Mucosa of descending colon (tissue), 3 donors: ENCODE results near the gene ALG8. TPM values are rescaled to one million over a fixed set of nuclear protein-coding genes. Genes with fewer than 3 reads are reported as not detected.

Source experiments
- ATAC-seq: fragments of 200-7000 bp; cut with Tn5 transposase; one replicate; pipeline ENCODE4 v1.9.1; 2020; ENCODE audit warnings: mild to moderate bottlenecking, moderate library complexity
- DNase-seq, 3 donors: peaks; one replicate each; pipeline ENCODE4 v3.0.0-alpha.2; 2020
- H3K36me3 ChIP-seq: fragments of 200-600 bp; one replicate; pipeline ENCODE4 v1.8.0; 2021; ENCODE audit warnings: low read depth, mild to moderate bottlenecking
- H3K4me1 ChIP-seq: fragments of 200-600 bp; one replicate; pipeline ENCODE4 v1.8.0; 2021; ENCODE audit warnings: low read depth, mild to moderate bottlenecking
- H3K4me3 ChIP-seq: fragments of 200-600 bp; one replicate; pipeline ENCODE4 v1.8.0; 2021; ENCODE audit warnings: mild to moderate bottlenecking
- H3K9me3 ChIP-seq: fragments of 200-600 bp; one replicate; pipeline ENCODE4 v1.8.0; 2021; ENCODE audit warnings: mild to moderate bottlenecking
- intact Hi-C, 2 donors: fragments of 100-400 bp; cut with DNase I in 1 of 2; cut with micrococcal nuclease in 1 of 2; formaldehyde crosslinking; loops; one replicate each; pipeline versions ENCODE4 v1.11.0 to v1.11.1; 2022; cut with DNase I, micrococcal nuclease
- total RNA-seq, 3 donors: library from RNA; stranded (reverse); fragmentation: NEBNext Ultra II Directional in 2 of 3; extraction: Animal tissue kit (Norgen Biotek cat#: 25700) in 2 of 3; gene quantifications; one replicate each; pipeline versions ENCODE4 v1.2.1 to v1.2.4, GENCODE V29; 2021 to 2023
- TF ChIP-seq, protein P1 (sequence below): fragments of 200-600 bp; IDR thresholded peaks from one replicate; pipeline ENCODE4 v1.8.0; 2022; ENCODE audit warnings: antibody characterized with exemption, mild to moderate bottlenecking
- donor health status: DM: no; HTN: no; CAD: no; lungs with moderate emphysema.
- donor health status: DM: no; HTN: no; CAD: no.
- donor health status: DM: no; HTN: yes; CAD: no.

The ALG8 gene
- total RNA-seq, 3 donors from 2014 or later, result 24.3 to 32.7 (median 28.3) TPM

DNA sequence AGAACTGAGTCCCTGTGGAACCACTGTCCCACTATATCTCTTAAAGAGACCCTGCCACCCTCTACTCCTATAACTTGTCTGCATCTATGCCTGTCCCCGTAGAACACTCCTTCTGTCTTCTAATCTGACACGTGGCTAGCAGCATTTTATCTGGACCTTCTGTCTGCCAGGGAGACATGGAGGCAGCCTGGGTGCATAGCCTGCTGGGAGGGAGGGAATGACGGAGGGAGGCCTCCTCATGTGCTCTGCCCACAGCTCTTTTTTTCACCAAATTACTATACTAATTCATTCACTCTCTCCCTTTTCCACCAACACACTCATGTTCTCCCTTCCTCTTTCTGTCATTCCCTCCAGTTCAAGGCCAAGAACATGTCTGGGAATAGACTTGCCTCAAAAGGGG is 83.3 kb downstream of the ALG8 start:
- intact Hi-C loops, result no loop called here
- ATAC-seq (no peak), DNase-seq (no peak)
- Histone ChIP-seq H3K36me3 (no peaks in the 10 kb centered on the region), H3K9me3 (no peaks in the 10 kb centered on the region), H3K4me1 (no peaks in the 10 kb centered on the region), H3K4me3 (no peak overlapping the region)
- TF ChIP-seq, protein P1, sequence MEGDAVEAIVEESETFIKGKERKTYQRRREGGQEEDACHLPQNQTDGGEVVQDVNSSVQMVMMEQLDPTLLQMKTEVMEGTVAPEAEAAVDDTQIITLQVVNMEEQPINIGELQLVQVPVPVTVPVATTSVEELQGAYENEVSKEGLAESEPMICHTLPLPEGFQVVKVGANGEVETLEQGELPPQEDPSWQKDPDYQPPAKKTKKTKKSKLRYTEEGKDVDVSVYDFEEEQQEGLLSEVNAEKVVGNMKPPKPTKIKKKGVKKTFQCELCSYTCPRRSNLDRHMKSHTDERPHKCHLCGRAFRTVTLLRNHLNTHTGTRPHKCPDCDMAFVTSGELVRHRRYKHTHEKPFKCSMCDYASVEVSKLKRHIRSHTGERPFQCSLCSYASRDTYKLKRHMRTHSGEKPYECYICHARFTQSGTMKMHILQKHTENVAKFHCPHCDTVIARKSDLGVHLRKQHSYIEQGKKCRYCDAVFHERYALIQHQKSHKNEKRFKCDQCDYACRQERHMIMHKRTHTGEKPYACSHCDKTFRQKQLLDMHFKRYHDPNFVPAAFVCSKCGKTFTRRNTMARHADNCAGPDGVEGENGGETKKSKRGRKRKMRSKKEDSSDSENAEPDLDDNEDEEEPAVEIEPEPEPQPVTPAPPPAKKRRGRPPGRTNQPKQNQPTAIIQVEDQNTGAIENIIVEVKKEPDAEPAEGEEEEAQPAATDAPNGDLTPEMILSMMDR, result no peak

DNA sequence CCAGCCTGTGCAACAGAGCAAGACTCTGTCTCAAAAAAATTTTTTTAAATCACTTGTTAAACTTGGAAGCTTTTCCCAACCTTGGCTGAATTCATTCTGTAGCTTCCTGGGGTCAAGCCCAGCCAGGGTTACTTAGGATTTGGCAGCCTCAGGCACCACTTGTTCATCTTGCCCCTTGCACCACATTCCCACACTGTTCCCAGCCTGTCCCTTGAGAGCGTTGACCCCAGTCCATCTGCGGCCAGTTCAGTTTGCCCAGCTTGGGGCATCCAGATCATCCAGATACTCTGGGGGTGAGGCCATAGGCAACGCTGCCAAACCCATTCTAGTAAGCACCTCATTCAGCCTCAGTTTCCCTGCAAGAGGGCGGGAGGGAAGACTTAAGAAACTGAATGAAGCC is 84.5 kb downstream of the ALG8 start:
- DNase-seq (no peak), ATAC-seq (no peak)
- TF ChIP-seq, protein P1, result no peak
- no peaks in the 10 kb centered on the region for H3K9me3 ChIP-seq
- no peaks in the 10 kb centered on the region for H3K4me1 ChIP-seq
- no peaks in the 10 kb centered on the region for H3K36me3 ChIP-seq
- no peak overlapping the region for H3K4me3 ChIP-seq
- intact Hi-C loops, result no loop called here

DNA sequence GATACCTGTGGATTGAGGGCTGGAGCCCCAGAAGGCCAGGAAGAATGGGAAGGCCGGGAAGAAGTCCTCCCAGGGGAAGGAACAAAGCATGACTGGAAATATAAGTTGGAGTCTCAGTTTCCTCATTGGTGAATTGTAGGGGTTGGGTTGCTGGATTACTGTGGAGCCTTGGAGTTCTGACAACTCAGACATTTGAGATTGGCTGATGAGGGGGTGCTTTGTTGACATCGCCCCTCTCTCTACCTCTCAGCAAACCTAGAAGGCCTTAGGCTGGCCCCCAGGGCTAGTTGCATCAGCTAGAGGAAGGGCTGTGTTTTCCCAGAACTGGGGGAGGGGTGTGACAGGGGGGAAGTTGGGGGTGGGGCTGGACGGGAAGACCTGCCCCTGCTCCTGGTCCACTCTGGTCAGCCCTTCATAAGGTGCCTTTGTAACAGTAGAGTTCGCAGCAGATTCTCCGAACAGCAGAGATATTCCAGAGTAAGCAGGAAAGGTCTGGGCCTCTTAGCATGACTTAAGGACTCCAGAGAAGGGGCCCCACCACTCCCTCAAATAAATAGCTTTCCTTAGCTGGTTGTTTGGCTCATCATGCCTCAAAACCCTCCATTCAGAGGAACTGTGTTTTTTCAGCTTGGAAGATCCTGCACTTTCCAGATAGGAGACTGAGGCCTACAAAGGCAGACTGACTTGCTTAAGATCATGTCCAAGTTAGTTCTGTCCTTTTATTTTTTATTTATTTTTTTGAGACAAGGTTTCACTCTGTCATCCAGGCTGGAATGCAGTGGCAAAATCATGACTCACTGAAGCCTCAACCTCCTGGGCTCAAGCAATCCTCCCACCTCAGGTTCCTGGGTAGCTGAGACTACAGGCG is 88.2 kb downstream of the ALG8 start:
- no peaks in the 10 kb centered on the region for H3K36me3 ChIP-seq
- no peak for DNase-seq
- no peaks in the 10 kb centered on the region for H3K9me3 ChIP-seq
- H3K4me3 ChIP-seq, result no peak overlapping the region
- ATAC-seq, result no peak
- no peaks in the 10 kb centered on the region for H3K4me1 ChIP-seq
- intact Hi-C loops, result no loop called here
- TF ChIP-seq, protein P1, result no peak

Other genes with a start within 250 kb of the ALG8 start
- gene INTS4, start 145.0 kb downstream of the ALG8 start, total RNA-seq, result 10 to 100 TPM; 22.8 to 31.7 (median 28.3) TPM
- gene KCTD14, start 116.3 kb downstream of the ALG8 start, total RNA-seq, result 10 to 100 TPM in 1 of 3 donors, 1 to 10 TPM in 2; 4.3 to 13.2 (median 9.9) TPM
- gene THRSP, start 75.8 kb downstream of the ALG8 start, total RNA-seq, result under 1 TPM in 2 of 3 donors, not detected in 1; 0.41 to 0.51 TPM
- gene NDUFC2, start 59.8 kb downstream of the ALG8 start, total RNA-seq, result 100 to 1,000 TPM; 168 to 208 (median 183) TPM
- gene KCTD21, start 49.0 kb upstream of the ALG8 start, total RNA-seq, result 10 to 100 TPM in 1 of 3 donors, 1 to 10 TPM in 2; 7.5 to 11.1 (median 8.1) TPM
- gene USP35, start 49.3 kb upstream of the ALG8 start, total RNA-seq, result 10 to 100 TPM in 1 of 3 donors, 1 to 10 TPM in 2; 3.9 to 11.1 (median 4.9) TPM